OCI-LY1 (cell line): ENCODE measurements around the gene E2F4.

Experiments used
- EZH2 ChIP-seq: fragments of 200-600 bp; sonication (generic), shearing (Covaris generic); IDR thresholded peaks from 2 replicates; pipeline ENCODE4 v1.8.0; 2017; ENCODE audit warnings: borderline replicate concordance, mixed run types, mild to moderate bottlenecking, antibody characterized with exemption, low read length, moderate library complexity, mixed read lengths
- TF ChIP-seq, protein P1 (sequence below): fragments of 200-600 bp; sonication (generic), shearing (Covaris generic); IDR thresholded peaks from 2 replicates; pipeline ENCODE4 v1.5.1; 2017; ENCODE audit warnings: mild to moderate bottlenecking, antibody characterized with exemption, low read length, moderate library complexity, mixed read lengths

DNA sequence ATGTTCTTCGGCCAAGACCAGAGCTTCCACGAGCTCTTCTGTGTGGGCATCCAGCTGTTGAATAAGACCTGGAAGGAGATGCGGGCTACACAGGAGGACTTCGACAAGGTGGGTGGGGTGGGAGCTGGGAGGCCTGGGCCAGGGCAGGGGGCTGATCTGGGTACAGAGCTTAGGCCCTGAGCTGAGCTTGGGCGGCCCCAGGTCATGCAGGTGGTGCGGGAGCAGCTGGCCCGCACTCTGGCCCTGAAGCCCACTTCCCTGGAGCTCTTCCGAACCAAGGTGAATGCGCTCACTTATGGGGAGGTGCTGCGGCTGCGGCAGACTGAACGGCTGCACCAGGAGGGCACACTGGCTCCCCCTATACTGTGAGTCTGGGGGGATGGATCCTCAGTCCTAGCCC lies 10.5 kb downstream of the E2F4 start:
- TF ChIP-seq, protein P1, sequence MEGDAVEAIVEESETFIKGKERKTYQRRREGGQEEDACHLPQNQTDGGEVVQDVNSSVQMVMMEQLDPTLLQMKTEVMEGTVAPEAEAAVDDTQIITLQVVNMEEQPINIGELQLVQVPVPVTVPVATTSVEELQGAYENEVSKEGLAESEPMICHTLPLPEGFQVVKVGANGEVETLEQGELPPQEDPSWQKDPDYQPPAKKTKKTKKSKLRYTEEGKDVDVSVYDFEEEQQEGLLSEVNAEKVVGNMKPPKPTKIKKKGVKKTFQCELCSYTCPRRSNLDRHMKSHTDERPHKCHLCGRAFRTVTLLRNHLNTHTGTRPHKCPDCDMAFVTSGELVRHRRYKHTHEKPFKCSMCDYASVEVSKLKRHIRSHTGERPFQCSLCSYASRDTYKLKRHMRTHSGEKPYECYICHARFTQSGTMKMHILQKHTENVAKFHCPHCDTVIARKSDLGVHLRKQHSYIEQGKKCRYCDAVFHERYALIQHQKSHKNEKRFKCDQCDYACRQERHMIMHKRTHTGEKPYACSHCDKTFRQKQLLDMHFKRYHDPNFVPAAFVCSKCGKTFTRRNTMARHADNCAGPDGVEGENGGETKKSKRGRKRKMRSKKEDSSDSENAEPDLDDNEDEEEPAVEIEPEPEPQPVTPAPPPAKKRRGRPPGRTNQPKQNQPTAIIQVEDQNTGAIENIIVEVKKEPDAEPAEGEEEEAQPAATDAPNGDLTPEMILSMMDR: no peak
- no peak for TF ChIP-seq EZH2
